LNCAP (cell line): ENCODE data around the gene FLOT1.
A peak's percentile ranks its signal among the peaks of the same experiment; 100 is the strongest.

Experiments used
- CTCF ChIP-seq: fragments of 450-650 bp; IDR thresholded peaks from 2 replicates; pipeline ENCODE4 v1.5.1; 2017; ENCODE audit warnings: mild to moderate bottlenecking

Gene FLOT1

GRCh38 chr6:30679765-30680535 lies 62.5 kb downstream of the FLOT1 start:
- no peak for TF ChIP-seq CTCF

GRCh38 chr6:30678964-30679726 lies 63.3 kb downstream of the FLOT1 start:
- TF ChIP-seq CTCF: peak; percentile 89
